HG03103 (cell line): ENCODE results near the gene TRIM60.
"Not testable (repeated sequence)": the region's sequence is repeated elsewhere in the genome, so short reads cannot be mapped to it uniquely, and the experiment has no call there.

Experiments used
- ATAC-seq: cut with Tn5 transposase; IDR thresholded peaks from one replicate; pipeline ENCODE4 v1.9.1; 2021; ENCODE audit warnings: low read depth; ENCODE audit not compliant: unreplicated experiment

TRIM60 gene

GRCh38 chr4:165031436-165032211, at the start of gene TRIM60:
TRIM60 (plus strand) TSS chr4:165031999; CDS start chr4:165040073, 8,074 bp downstream.
- ATAC-seq = no peak

- ATAC-seq = no peak
These were observed 42.3 kb upstream of the TRIM60 start for GRCh38 chr4:164989471-164989870.

- ATAC-seq = not testable (repeated sequence)
These were observed 41.0 kb upstream of the TRIM60 start for GRCh38 chr4:164990786-164991185.

- not testable (repeated sequence) for ATAC-seq
These were observed 35.7 kb upstream of the TRIM60 start for GRCh38 chr4:164996123-164996522.

GRCh38 chr4:164997324-164997723, 34.5 kb upstream of the TRIM60 start:
- ATAC-seq = no peak

GRCh38 chr4:164997941-164998340, 33.9 kb upstream of the TRIM60 start:
- no peak for ATAC-seq

GRCh38 chr4:164998526-164999080, 33.2 kb upstream of the TRIM60 start:
- not testable (repeated sequence) for ATAC-seq

- ATAC-seq = not testable (repeated sequence)
These were observed 29.8 kb upstream of the TRIM60 start for GRCh38 chr4:165001957-165002356.

- ATAC-seq = no peak
These were observed 26.4 kb upstream of the TRIM60 start for GRCh38 chr4:165005352-165005925.

GRCh38 chr4:165006456-165006855, 25.3 kb upstream of the TRIM60 start:
- ATAC-seq = no peak

- no peak for ATAC-seq
These were observed 24.9 kb upstream of the TRIM60 start for GRCh38 chr4:165006886-165007285.

- ATAC-seq = peak; percentile 64
These were observed 22.1 kb upstream of the TRIM60 start for GRCh38 chr4:165009493-165010227.

- ATAC-seq = no peak
These were observed 21.3 kb upstream of the TRIM60 start for GRCh38 chr4:165010487-165010886.

GRCh38 chr4:165010991-165011390, 20.8 kb upstream of the TRIM60 start:
- no peak for ATAC-seq

GRCh38 chr4:165011403-165011802, 20.4 kb upstream of the TRIM60 start:
- no peak for ATAC-seq

- no peak for ATAC-seq
These were observed 18.1 kb upstream of the TRIM60 start for GRCh38 chr4:165013691-165014090.

- ATAC-seq = no peak
These were observed 14.8 kb upstream of the TRIM60 start for GRCh38 chr4:165016971-165017370.

GRCh38 chr4:165019995-165020394, 11.8 kb upstream of the TRIM60 start:
- not testable (repeated sequence) for ATAC-seq

- not testable (repeated sequence) for ATAC-seq
These were observed 6.0 kb upstream of the TRIM60 start for GRCh38 chr4:165025782-165026181.

- ATAC-seq = no peak
These were observed 3.9 kb upstream of the TRIM60 start for GRCh38 chr4:165027762-165028402.

- ATAC-seq = no peak
These were observed 16.4 kb downstream of the TRIM60 start for GRCh38 chr4:165048170-165048569.
